WI38 (cell line): ENCODE data around the gene EEF2K.

ENCODE experiments used
- H3K4me3 ChIP-seq: 2 replicates; pipeline ENCODE4 v1.5.1; 2011; ENCODE audit warnings: low read depth, mild to moderate bottlenecking, control low read depth, low read length
- CTCF ChIP-seq: IDR thresholded peaks from 2 replicates; pipeline ENCODE4 v1.5.1; 2012; ENCODE audit warnings: low read depth, mild to moderate bottlenecking, control low read depth, low read length

EEF2K gene

GRCh38 chr16:22302776-22303363, 96.8 kb downstream of the EEF2K start:
- H3K4me3 ChIP-seq, result no peak overlapping the region
- TF ChIP-seq CTCF, result no peak

GRCh38 chr16:22304411-22304810, 98.3 kb downstream of the EEF2K start:
- TF ChIP-seq CTCF, result no peak
- no peak overlapping the region for H3K4me3 ChIP-seq

- no peak for TF ChIP-seq CTCF
- H3K4me3 ChIP-seq, result no peak overlapping the region
These were observed 100.7 kb downstream of the EEF2K start for GRCh38 chr16:22306788-22307187.

GRCh38 chr16:22307838-22308237, 101.8 kb downstream of the EEF2K start:
- no peak overlapping the region for H3K4me3 ChIP-seq
- no peak for TF ChIP-seq CTCF

- no peak overlapping the region for H3K4me3 ChIP-seq
- no peak for TF ChIP-seq CTCF
These were observed 102.9 kb downstream of the EEF2K start for GRCh38 chr16:22308824-22309520.

- no peak for TF ChIP-seq CTCF
These were observed 105.4 kb downstream of the EEF2K start for GRCh38 chr16:22311520-22311919.

More at GRCh38 chr16:22311520-22311919, 105.4 kb downstream of the EEF2K start:
- H3K4me3 ChIP-seq, result no peak overlapping the region
